Activated CD4-positive, CD25-positive, alpha-beta regulatory T cell treated with anti-CD3 and anti-CD28 coated beads, Interleukin-2, amount 50 U/mL, for 16 hours (primary cell): ENCODE measurements around the gene KCNQ2.
"Not testable (repeated sequence)": the region's sequence is repeated elsewhere in the genome, so short reads cannot be mapped to it uniquely, and the experiment has no call there.

Experiments
- DNase-seq: peaks from one replicate; pipeline ENCODE4 v3.0.0-alpha.2; 2020; ENCODE audit warnings: low read depth, low spot score

The KCNQ2 gene

DNA sequence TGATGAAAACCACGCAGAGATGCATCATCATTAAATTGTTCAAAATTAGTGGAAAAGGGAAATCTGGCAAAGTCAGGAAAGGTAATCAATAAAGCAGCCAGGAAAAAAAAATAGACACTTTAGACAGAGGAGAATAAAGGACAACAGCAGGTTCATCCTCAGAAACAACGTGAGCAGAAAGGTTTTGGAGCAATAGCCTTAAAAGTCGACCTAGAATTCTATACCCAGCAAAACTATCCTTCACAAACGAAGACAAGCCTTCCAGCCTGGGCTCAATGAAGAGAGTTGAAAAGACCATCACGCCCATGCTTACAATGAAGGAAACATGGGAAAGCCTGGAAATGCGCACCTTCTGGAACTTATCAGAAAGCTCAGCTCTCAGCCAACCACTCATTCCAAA, 86.6 kb downstream of the KCNQ2 start:
- DNase-seq, result no peak

DNA sequence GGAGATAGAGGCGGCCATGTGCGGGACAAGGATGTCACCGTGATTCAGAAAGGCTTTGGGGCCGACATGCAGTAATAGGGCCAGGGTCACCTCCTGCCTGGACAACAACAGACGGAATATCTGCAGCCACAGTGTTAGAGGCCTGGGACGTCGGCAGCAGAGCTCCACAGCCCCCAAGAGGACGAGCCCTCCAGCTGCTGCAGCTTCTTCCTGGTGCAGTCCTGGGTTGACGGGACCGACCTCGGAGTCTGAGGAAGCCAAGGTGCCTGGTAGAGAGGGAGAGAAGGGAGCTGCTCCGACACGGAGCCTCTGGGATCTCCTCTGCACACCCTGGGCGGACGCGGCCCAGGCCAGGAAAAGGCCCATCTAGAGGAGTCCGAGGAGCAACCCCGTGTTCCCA, 88.1 kb downstream of the KCNQ2 start:
- DNase-seq, result no peak

DNA sequence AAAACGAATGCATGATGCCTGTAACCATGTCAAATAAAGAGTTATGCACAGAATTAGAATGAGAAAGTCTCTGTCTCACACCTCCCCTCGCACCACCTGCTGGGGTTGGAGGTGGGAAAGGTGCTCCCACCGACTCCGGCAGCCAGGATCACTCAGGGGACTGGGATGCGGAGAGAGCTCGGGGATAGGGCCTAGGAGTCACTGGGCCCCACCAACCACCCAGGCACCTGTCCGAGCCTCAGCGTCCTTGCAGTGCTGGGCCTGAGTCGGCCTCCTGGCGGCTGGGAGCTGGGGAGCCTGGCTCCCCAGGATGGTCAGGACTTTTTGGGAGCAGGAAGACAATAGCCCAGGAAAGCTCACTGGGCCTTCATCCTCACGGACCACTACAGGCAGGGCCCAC, 88.9 kb downstream of the KCNQ2 start:
- no peak for DNase-seq

DNA sequence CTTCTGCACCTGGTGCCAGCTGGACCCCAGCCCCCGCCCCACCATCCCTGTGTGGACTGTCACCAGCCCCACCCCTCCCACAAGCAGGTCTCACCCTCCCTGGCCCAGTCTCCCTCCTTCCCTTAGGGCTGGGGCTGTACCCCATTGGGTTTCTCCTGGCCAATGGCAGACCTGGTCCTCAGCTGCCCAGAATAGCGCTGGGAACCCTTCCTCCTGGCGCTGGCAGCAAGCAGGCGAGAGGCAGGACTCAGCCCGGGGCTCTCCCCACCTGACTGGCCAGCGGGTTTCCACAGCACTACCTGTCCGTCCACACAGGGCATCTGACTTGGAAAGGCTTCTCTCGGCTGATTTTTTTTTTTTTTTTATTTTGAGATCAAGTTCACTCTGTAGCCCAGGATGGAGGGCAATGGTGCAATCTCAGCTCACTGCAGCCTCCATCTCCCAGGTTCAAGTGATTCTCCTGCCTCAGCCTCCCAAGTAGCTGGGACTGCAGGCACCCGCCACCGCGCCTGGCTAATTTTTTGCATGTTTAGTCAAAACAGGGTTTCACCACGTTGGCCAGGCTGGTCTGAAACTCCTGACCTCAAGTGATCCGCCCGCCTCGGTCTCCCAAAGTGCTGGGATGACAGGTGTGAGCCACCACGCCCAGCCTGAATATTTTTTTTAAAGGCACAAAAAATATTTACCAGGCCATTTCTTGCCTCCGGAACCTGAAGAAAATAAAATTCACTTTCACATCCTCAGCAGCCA, 89.7 kb downstream of the KCNQ2 start:
- DNase-seq, result no peak

DNA sequence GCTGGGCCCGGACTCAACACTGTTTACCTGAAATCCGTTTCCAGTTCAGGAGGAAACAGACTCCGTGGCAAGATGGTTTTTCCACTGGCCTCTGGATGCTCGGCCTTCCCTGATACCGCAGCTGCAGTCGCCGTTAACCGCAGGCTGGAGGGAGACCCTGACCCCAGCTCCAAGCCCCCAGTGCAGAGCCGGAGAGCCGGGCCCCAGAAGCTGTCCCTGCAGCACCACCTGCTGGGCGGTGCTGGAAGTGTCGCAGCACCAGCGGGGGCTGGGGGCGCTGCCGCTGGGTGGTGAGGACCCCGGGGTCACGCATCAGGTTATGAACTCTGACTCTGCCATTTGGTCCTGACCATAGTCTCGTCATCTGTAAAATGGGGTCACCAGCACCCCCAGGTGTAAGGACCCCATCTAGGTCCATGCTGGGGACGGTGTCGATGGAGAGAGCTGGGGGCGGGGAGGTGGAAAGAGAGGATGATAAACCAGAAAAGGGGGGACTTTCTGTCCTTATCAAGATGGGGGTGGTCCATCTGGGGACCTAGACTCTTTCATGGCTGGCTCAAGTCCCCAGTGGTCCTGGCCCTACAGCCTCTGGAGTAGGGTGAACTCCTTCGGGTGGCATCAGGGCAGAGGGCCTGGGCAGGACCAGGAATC, 90.5 kb downstream of the KCNQ2 start:
- DNase-seq, result no peak

DNA sequence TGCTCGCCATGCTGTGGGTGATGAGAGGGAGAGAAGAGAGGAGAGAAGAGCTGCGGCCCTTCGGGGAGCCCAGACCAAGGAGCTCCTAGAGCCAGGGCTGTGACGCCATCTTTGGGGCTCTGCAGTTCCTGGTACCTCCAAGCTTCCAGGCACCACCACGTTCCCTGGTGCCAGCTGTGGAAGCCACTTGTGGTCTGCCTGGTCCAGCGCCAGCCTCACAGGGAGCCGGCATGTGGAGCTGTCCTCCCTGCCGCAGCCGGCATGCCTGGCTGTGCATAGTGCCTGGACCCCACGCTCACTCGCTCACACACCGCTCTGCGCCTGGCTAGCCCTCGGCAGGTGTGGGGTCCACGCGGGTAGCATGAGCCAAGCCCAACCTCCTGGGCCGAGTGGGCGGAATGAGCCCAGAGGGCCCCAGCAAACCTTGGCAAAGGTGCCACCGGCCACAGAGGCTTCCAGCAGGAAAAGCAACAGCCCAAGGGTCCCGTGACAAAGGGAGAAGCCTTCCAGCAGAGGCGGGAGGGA, 92.0 kb downstream of the KCNQ2 start:
- DNase-seq, result no peak

DNA sequence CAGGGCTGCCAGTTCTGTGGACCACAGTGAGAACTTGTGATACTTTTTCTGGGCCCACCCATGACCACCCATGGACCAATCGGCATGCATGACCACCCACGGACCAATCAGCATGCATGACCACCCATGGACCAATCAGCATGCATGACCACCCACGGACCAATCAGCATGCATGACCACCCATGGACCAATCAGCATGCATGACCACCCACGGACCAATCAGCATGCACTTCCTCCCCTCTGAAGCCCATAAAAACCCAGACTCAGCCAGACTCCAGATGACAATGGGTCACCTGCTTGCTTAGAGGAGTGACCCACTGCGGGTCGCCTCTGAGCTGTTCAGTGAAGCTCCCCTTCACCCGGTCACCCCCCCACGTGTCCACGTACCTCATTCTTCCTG, 92.6 kb downstream of the KCNQ2 start:
- DNase-seq, result not testable (repeated sequence)

DNA sequence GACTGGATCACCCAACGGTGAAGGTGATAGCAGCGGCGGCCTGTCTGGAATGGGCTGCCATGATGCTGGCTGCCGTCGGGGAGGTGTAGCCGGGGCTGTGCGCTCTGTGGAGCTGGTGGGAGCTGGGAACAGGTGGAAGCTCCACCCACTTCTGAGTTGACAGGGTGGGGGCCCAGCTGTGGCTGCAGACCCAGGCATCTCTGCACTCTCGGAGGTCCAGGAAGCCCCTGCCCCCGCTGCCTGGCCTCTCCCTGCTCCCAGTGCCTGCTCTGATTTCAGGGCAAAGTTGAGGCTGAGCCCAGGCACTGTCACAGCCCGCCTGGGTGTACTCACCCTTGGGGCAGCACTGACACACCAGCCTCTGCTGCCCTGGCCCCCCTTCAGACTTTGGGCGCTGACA, 93.2 kb downstream of the KCNQ2 start:
- no peak for DNase-seq

DNA sequence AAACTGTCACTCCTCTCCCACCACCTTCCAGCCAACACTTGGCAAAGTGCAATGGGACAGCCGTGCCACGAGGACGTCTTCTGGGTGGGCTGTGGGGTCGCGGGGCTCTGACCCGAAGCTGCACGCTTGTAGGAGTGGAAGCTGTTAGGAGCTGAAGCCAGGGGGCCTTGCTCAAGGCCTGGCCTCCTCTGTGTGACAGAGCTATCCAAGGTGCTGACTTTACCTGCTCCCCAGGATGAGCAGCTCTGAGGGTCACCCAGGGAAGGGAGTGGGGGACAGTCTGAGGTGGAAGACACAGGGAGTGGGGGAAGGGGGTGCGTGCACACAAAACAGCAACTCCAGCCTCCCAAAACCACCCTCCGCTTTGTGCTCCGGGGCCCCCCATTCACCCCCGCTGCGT, 93.8 kb downstream of the KCNQ2 start:
- no peak for DNase-seq

DNA sequence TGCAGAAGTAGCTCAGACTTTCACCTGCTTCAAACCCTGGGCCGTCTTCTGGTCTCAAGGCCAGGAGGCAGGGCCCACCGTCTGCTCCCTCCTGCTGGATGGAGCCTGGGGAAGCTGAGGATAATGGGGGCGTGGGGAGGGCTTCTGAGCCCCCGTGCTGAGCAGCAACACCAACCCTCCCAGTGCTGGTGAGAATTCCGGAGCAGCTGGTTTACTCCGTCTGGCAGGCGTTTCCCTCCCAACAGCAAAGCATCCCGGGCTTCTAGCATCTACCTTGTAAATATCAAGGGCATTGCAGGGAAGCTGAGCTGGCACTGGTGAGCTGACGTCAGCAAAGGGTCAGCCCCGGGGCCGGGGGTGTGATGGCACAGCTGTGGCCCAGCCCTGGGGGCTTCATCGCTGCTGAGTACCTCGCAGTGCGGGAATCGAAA, 94.5 kb downstream of the KCNQ2 start:
- DNase-seq, result no peak

DNA sequence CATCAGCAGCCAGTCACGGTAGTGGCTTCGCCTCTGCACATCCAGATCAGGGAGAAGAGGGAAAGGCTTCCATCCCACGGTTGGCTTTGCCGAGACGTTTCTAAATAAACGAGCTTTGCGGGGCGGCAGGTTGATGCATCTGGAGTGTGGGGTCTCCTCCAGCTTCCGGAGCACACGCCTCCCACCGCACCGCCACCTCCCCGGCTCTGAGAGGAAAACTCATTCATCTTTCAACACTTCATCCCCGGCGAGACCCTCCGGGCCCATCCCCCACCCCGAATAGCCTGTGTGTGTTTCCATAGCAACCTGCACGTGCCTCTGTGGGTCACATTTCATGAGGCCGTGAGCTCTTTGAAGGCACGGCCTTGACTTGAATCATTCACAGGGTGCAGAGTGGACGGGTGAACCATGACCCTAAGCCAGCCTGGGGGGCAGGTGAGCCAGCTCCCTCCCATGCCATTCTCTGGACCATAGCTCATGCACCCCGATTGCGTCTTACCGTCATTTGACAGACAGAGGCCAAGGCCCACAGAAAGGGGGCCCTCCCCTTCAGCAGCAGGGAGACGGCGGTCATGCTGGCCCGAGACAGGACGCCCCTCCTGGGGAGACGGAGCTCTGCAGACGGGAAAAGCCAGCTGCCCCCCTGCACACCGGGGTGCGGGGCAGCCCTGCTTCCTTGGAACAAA, 95.1 kb downstream of the KCNQ2 start:
- DNase-seq, result no peak

DNA sequence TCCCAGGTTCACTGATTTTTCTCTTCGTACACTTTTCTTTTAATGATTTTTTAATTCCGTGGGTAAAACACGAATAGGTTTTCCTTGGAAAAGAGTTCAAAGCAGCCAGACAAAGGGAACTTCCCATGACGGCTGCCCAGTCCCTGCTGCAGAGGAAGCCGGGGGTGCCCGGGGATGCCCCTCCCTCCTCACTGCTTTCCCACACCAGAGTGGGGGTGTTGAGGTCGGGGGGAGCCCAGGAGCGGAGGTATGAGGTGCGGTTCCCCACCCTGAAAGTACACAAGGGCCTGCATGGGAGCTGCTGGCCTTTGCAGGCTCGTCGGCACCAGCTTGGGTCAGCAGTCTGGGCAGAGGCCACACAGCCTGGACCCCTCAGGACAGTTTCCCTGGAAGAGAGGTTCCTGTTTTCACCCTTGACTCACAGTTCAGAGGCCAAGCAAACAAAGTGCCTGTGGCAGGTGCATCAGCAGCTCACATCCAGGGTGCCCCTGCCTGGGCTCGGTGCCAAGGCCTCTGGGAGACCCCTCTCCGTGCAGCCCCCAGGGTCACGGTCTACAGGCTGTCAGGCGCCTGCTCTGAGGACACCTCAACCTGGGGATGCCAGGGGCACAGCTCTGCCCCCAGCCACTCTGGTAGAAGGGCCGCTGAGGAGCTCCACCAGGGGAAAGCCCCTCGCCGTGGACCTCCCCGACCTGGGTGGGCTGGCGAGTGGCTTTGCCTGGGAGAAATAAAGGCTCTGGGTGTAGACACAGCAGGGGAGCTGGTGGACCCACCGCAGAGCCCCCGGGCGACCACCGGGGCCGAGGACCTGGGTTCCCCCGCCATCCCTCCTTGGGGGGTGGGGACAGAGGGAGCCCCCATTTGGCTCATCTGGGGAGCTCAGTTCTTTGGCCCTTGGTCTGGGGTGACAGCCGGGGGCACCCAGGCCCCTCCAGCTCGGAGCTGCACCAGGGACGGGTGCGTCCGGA, 95.9 kb downstream of the KCNQ2 start:
- no peak for DNase-seq

DNA sequence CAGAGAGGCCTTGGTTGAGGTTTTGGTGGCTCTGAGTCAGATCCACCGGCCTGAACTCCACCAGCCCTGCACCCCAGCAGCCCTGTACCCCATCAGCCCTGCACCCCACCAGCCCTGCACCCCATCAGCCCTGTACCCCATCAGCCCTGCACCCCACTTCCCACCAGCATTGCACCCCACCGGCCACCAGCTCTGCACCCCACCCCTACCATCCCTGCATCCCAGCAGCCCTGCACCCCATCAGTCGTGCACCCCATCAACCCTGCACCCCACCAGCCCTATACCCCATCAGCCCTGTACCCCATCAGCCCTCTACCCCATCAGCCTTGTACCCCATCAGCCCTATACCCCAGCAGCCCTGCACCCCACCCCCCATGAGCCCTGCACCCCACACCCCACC, 97.0 kb downstream of the KCNQ2 start:
- no peak for DNase-seq

DNA sequence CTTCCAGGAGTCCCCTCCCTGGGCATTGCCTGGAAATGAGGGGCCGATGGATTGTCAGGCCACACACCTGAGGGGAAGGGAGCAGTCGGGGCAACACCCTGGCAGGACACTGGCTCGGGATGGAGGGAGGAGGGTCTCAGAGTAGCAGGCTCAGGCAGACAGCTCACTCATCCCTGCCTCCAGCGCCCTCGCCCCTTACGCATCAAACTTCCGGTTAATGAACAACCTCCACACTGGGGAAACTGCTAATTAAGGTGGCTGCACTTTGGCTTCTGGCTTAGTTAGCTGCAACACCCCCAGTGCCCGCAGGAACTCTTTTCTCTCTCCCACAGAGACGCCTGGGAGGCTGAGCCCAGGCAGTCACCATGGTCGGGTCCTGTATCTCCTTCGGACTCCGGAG, 98.0 kb downstream of the KCNQ2 start:
- no peak for DNase-seq

DNA sequence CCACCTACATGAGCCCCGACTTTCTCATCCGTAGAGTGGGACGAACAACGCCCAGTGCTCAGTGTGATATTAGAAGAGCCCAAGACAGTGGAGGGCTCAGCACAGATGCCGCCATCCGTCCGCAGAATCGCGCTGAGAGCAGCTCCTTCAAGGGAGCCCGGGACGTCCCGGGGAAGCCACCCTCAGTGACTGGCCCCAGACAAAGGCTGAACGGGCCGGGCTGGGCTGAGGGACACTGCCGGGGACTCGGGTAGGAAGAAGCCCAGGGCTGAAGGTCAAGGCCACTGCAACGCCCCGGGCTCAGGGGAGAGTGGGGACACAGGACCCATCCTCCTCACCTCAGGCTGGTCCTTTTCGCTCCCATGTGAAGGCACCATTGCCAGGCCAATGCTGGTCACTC, 98.5 kb downstream of the KCNQ2 start:
- DNase-seq, result no peak

DNA sequence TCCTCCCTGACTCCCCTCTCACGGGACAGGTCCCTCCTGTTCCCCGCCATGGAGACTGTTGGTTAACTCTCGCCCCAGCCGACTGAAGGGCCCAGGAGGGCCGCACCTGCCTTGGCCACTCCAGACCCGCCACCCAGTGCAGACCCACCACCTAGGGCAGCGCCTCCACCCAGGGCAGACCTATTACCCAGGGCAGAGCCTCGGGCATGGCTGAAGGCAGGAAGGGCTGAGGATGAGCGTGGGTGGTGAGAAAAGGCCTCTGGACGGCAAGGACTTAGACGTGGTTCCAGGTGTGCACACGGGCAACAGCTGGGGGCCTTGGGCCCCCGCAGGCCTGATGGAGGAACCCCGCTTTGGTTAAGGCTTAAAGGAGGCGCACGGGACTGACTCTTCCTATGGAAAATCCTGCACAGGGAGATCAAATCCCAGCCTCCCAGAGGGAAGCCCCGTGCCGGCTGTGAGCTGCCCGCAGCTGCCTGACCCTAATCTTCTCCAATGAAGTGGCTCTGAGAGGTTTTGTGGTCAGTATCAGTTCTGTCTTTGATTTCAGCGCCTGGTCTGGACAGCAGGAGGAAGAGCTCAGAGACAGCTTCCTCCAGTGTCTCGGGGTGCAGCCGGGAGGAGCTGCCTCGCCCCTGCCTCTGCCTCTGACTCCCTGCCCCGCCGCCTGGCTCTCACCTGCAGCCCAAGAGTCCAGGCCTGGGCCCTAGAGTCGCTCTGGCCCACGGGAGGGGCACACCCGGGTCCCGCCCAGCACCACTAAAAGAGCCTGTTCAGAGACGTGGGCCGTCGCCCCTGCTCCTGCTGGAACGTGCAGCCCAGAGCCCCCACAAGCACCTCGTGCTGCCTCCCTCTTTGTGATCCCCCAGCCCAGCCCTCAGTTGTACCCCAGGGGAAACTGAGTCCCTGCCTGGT, 99.2 kb downstream of the KCNQ2 start:
- DNase-seq, result no peak

DNA sequence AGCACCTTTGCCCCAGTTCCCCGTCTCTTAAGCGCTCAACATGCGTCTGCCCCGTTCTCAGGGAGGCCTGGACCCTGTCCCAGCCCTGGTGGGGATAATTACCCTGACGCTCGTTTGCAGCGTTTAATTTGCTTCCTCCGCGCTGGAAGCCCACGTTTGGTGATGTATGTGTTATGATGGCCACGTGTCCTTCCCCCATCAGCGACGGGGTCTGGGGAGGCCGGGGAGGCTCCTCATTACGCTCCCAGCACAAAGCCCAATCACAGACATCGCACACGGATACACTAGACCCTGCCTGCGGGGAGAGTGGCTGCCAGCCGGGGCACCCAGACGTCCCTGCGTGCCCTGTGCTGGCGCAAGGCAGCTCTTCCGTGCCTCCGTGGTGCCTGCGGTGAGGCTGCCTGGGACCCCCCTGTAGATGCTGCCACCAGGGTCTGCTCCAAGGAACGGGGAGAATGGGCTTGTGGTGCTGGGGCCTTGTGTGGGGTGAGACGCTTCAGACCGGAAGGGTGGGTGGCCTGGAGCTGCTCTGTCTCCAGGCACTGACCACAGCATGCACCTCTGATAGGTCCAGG, 101.1 kb downstream of the KCNQ2 start:
- DNase-seq, result no peak

DNA sequence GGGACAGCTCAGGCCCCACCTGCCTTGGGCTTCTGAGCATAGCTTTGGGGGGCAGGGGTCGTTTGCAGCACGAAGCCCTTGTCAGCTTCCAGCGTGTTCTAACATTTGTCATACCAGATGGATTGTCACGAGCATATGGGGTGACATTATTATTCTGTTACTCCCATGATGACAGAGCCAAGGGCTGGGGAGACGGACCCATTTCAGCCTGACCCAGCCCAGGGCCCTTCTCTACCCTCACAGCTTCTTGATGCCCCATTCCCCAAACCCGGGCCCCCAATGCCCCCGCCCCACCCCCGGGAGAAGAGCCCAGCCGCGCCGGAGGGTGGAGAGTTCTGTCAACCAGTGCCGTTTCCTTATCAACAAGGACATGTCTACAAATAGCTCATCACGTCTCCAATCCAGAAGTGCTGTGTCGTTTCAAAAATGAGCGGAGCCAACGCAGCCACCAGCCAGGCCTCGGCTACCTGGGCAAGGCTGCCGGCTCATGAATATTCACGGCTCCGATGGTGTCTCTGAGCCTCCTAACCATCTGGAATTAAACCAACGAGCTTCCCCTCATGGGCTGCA, 101.8 kb downstream of the KCNQ2 start:
- DNase-seq, result no peak

DNA sequence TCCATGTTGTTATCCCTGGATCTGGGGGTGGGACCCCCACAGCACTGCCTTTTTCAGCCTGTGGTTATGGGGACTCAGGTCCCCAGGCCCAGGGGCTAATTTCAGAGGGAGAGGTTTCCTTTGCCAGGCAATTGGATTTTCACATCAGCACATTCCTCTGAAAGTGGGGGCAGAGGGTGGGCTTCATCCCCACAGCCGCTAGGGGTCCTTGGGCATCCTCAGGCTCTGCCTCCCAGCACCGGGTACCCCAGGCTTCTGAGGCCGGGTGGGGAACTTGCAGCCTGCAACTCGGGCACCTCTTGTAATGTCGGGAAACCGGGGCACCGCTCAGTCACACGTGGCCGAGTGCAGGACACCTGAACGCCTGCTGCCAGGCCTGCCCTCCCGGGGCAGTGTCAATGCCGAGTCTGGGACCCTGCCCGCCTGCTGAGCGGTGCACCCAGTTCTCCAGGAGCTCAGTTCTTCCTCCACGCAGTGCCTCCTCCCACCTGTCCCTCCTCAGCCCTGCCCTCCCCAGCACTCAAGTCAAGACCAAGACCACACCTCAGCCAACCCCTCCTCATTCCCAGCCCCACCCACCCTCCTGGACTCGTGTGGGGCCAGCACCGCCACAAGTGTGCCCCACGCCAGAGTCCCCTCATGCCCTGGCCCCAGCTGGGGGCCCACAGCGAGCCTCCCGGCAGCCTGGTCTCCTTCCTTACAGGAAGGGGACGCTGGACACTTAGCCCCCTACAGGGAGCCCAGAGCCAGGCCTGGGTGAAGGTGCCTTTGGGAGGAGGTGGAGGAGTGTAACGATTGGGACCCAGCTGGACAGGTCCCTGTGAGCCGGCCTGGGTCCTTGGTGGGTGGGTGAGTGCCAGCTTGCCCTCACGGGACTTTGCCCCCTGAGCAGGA, 102.5 kb downstream of the KCNQ2 start:
- no peak for DNase-seq
